A549 (cell line): ENCODE data around the gene SLC11A1. TPM values are rescaled to one million over a fixed set of nuclear protein-coding genes. Genes with fewer than 3 reads are reported as not detected.

Experiments used
- ATAC-seq, 2 experiments: fragments of 200-7000 bp in 1 of 2; fragments of >200 bp in 1 of 2; cut with Nextera tagmentation in 1 of 2; cut with Tn5 transposase in 1 of 2; 3 replicates each; pipeline versions ENCODE4 v1.8.0 to v1.9.1; 2018 to 2020; ENCODE audit warnings: mild to moderate bottlenecking in 1 of 2, moderate library complexity in 1 of 2
- CTCF ChIA-PET: fragments of 300-600 bp; sonication (Branson Sonifier 250); formaldehyde crosslinking; extraction: SDS; loops from one replicate; lab custom pipeline; 2021; ENCODE audit warnings: antibody characterized with exemption, inconsistent platforms; lab: Yijun Ruan, JAX
- POLR2A ChIA-PET: fragments of 350-600 bp; formaldehyde crosslinking; extraction: SDS; loops from one replicate; lab custom pipeline; 2021; ENCODE audit warnings: antibody characterized with exemption, inconsistent platforms; lab: Yijun Ruan, JAX
- DNase-seq, 2 experiments: peaks; one replicate each; pipeline versions ENCODE4 v3.0.0 to v3.0.0-alpha.2; 2011 to 2016; ENCODE audit warnings: low read depth in 1 of 2, low spot score in 1 of 2
- FAIRE-seq: peaks from 2 replicates; lab custom pipeline; 2011; peaks lifted over from hg19 to GRCh38; lab: Jason Lieb, UNC
- H3K27ac ChIP-seq, 2 experiments: fragments of >200 bp; sonication (Bioruptor Twin); formaldehyde crosslinking; 3 replicates each; pipeline ENCODE4 v1.5.1; 2016 to 2017
- H3K4me1 ChIP-seq: fragments of >200 bp; sonication (Bioruptor Twin); formaldehyde crosslinking; 3 replicates; pipeline ENCODE4 v1.6.1; 2016
- H3K4me2 ChIP-seq: fragments of >200 bp; sonication (Bioruptor Twin); formaldehyde crosslinking; 3 replicates; pipeline ENCODE4 v1.6.1; 2016
- H3K4me3 ChIP-seq: fragments of >200 bp; sonication (Bioruptor Twin); formaldehyde crosslinking; 3 replicates; pipeline ENCODE4 v1.5.1; 2016
- H3K9me3 ChIP-seq: fragments of >200 bp; sonication (Bioruptor Twin); formaldehyde crosslinking; 3 replicates; pipeline ENCODE4 v1.6.1; 2016
- E2F6 ChIP-seq: IDR thresholded peaks from 2 replicates; pipeline ENCODE4 v1.6.1; 2012; ENCODE audit warnings: low read depth, borderline replicate concordance
- FOSL2 ChIP-seq, 2 experiments: fragments of 450-650 bp in 1 of 2; fragments of >200 bp in 1 of 2; sonication (Bioruptor Twin) in 1 of 2; formaldehyde crosslinking; IDR thresholded peaks; 2 replicates each; pipeline versions ENCODE4 v1.5.0 to v1.6.1; 2016 to 2020; ENCODE audit warnings: mild to moderate bottlenecking in 1 of 2, moderate library complexity in 1 of 2
- HDAC2 ChIP-seq: fragments of 200-600 bp; sonication (generic); IDR thresholded peaks from 2 replicates; pipeline ENCODE4 v1.6.1; 2016
- JUN ChIP-seq, 2 experiments: fragments of >200 bp; sonication (Bioruptor Twin); formaldehyde crosslinking; IDR thresholded peaks; 2 replicates in 1 of 2; 3 replicates in 1 of 2; pipeline ENCODE4 v1.6.1; 2016 to 2017
- JUNB ChIP-seq: fragments of >200 bp; sonication (Bioruptor Twin); formaldehyde crosslinking; IDR thresholded peaks from 2 replicates; pipeline ENCODE4 v1.6.1; 2016
- MAFK ChIP-seq: fragments of 450-650 bp; IDR thresholded peaks from 2 replicates; pipeline ENCODE4 v1.6.1; 2014; ENCODE audit not compliant: partially characterized antibody
- PHF8 ChIP-seq: fragments of 200-600 bp; sonication (generic); IDR thresholded peaks from 2 replicates; pipeline ENCODE4 v1.6.1; 2016; ENCODE audit warnings: low read depth, mild to moderate bottlenecking, antibody characterized with exemption, moderate library complexity, borderline replicate concordance
- POLR2A ChIP-seq: IDR thresholded peaks from 2 replicates; pipeline ENCODE4 v1.6.1; 2012; ENCODE audit warnings: mild to moderate bottlenecking, low read length
- RAD21 ChIP-seq, 2 experiments: fragments of >200 bp in 1 of 2; sonication (Bioruptor Twin) in 1 of 2; formaldehyde crosslinking in 1 of 2; IDR thresholded peaks in 1 of 2; conservative IDR thresholded peaks in 1 of 2; 2 replicates in 1 of 2; 3 replicates in 1 of 2; pipeline ENCODE4 v1.6.1; 2012 to 2018; ENCODE audit warnings: inconsistent platforms in 1 of 2
- RCOR1 ChIP-seq: fragments of 150-350 bp; IDR thresholded peaks from 2 replicates; pipeline ENCODE4 v1.6.1; 2014; ENCODE audit warnings: antibody characterized with exemption, low read length, low read depth
- RFX5 ChIP-seq: fragments of 450-650 bp; IDR thresholded peaks from 2 replicates; pipeline ENCODE4 v1.7.1; 2014; ENCODE audit warnings: antibody characterized with exemption, mild to moderate bottlenecking, moderate library complexity
- RNF2 ChIP-seq: fragments of 200-600 bp; sonication (generic); IDR thresholded peaks from 2 replicates; pipeline ENCODE4 v1.6.1; 2016; ENCODE audit warnings: low read depth, mild to moderate bottlenecking, antibody characterized with exemption, moderate library complexity, borderline replicate concordance
- SMC3 ChIP-seq: fragments of >200 bp; sonication (Bioruptor Twin); formaldehyde crosslinking; IDR thresholded peaks from 3 replicates; pipeline ENCODE4 v1.6.1; 2018; ENCODE audit warnings: inconsistent platforms
- SREBF2 ChIP-seq: fragments of 450-650 bp; IDR thresholded peaks from 2 replicates; pipeline ENCODE4 v1.6.1; 2014; ENCODE audit warnings: mild to moderate bottlenecking, moderate library complexity
- TFCP2L1 ChIP-seq: fragments of 250-450 bp; sonication (Bioruptor Pico); IDR thresholded peaks from 2 replicates; pipeline ENCODE4 v1.5.0; 2021; ENCODE audit warnings: mild to moderate bottlenecking
- USF2 ChIP-seq: fragments of 450-650 bp; IDR thresholded peaks from 2 replicates; pipeline ENCODE4 v1.6.1; 2014; ENCODE audit warnings: antibody characterized with exemption
- ZSCAN20 ChIP-seq: fragments of 250-450 bp; sonication (Bioruptor Pico); IDR thresholded peaks from 2 replicates; pipeline ENCODE4 v1.8.0; 2022; ENCODE audit warnings: mild to moderate bottlenecking, moderate library complexity
- WGBS: methylation state at CpG from one replicate; pipeline ENCODE4 v1.1.6; 2017; ENCODE audit errors: missing lambda C conversion rate; 5-methylcytosine and 5-hydroxymethylcytosine counted together
- polyA plus RNA-seq, 4 experiments: library from polyadenylated mRNA; depleted of rRNA in 3 of 4; stranded (reverse); fragments of >200 nt; fragmentation: RNase III in 1 of 4; extraction: RNeasy Plus Mini Kit Qiagen cat#74134 plus additional on column Dnase treatment in 1 of 4; gene quantifications; 2 replicates in 3 of 4; 3 replicates in 1 of 4; pipeline ENCODE4 v1.2.3, GENCODE V29; 2011 to 2017
- TF ChIP-seq, protein P1 (sequence below): fragments of 200-600 bp; sonication (generic); IDR thresholded peaks from 2 replicates; pipeline ENCODE4 v1.6.1; 2016; ENCODE audit warnings: antibody characterized with exemption, mild to moderate bottlenecking, moderate library complexity
- TF ChIP-seq, protein P2 (sequence below): fragments of >200 bp; sonication (Bioruptor Twin); formaldehyde crosslinking; IDR thresholded peaks from 3 replicates; pipeline ENCODE4 v1.5.1; 2016
- TF ChIP-seq, protein P3 (sequence below): IDR thresholded peaks from 2 replicates; pipeline ENCODE4 v1.6.1; 2012

SLC11A1 gene
- polyA plus RNA-seq, 2 of the 4 experiments (the other 2 are of a cell fraction) = 0.18 to 0.52 TPM

GRCh38 chr2:218386505-218387368, 4.7 kb downstream of the SLC11A1 start:
- Histone ChIP-seq H3K4me1 (peaks cover 17% of the 10 kb centered on the region), H3K9me3 (no peaks in the 10 kb centered on the region), H3K4me3 (peak overlapping the region; percentile 48), H3K4me2 (peak overlapping the region; percentile 90), H3K27ac (peak overlapping the region; percentile 80 to 89)
- DNase-seq (no peak), FAIRE-seq (no peak), ATAC-seq (peak; percentile 7 to 62; a peak in 2 of 6 replicates)
- POLR2A ChIA-PET = interaction anchor here (0.8 to 1.0 kb wide), 2 partner anchors 9 to 63 kb away, joined by 3 to 4 read pairs; no protein-coding TSS in a partner anchor
- CTCF ChIA-PET = interaction anchor here (0.6 to 2.9 kb wide), 6 partner anchors 8 to 229 kb away, joined by 3 to 12 read pairs (median 6); partner anchors contain the start of gene CATIP
- 77% methylated on average over 23 of the region's 23 CpGs for WGBS
- TF ChIP-seq TFCP2L1 (CRISPR knock-in tag) (no peak), SMC3 (no peak), ZSCAN20 (CRISPR knock-in tag) (no peak), JUNB (no peak), RAD21 (conservative IDR thresholded peaks at IDR 0.05 in 1 of 2, IDR thresholded peaks at IDR 0.05 in 1 of 2) (no peak), RCOR1 (no peak), RFX5 (no peak)
- TF ChIP-seq, protein P1, sequence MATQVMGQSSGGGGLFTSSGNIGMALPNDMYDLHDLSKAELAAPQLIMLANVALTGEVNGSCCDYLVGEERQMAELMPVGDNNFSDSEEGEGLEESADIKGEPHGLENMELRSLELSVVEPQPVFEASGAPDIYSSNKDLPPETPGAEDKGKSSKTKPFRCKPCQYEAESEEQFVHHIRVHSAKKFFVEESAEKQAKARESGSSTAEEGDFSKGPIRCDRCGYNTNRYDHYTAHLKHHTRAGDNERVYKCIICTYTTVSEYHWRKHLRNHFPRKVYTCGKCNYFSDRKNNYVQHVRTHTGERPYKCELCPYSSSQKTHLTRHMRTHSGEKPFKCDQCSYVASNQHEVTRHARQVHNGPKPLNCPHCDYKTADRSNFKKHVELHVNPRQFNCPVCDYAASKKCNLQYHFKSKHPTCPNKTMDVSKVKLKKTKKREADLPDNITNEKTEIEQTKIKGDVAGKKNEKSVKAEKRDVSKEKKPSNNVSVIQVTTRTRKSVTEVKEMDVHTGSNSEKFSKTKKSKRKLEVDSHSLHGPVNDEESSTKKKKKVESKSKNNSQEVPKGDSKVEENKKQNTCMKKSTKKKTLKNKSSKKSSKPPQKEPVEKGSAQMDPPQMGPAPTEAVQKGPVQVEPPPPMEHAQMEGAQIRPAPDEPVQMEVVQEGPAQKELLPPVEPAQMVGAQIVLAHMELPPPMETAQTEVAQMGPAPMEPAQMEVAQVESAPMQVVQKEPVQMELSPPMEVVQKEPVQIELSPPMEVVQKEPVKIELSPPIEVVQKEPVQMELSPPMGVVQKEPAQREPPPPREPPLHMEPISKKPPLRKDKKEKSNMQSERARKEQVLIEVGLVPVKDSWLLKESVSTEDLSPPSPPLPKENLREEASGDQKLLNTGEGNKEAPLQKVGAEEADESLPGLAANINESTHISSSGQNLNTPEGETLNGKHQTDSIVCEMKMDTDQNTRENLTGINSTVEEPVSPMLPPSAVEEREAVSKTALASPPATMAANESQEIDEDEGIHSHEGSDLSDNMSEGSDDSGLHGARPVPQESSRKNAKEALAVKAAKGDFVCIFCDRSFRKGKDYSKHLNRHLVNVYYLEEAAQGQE = peak; percentile 30; the same call in 1 of the 2 replicates
- TF ChIP-seq, protein P2, sequence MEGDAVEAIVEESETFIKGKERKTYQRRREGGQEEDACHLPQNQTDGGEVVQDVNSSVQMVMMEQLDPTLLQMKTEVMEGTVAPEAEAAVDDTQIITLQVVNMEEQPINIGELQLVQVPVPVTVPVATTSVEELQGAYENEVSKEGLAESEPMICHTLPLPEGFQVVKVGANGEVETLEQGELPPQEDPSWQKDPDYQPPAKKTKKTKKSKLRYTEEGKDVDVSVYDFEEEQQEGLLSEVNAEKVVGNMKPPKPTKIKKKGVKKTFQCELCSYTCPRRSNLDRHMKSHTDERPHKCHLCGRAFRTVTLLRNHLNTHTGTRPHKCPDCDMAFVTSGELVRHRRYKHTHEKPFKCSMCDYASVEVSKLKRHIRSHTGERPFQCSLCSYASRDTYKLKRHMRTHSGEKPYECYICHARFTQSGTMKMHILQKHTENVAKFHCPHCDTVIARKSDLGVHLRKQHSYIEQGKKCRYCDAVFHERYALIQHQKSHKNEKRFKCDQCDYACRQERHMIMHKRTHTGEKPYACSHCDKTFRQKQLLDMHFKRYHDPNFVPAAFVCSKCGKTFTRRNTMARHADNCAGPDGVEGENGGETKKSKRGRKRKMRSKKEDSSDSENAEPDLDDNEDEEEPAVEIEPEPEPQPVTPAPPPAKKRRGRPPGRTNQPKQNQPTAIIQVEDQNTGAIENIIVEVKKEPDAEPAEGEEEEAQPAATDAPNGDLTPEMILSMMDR = no peak

- Histone ChIP-seq H3K9me3 (no peaks in the 10 kb centered on the region), H3K27ac (peak overlapping the region; percentile 80 to 89), H3K4me1 (peaks cover 17% of the 10 kb centered on the region), H3K4me2 (peak overlapping the region; percentile 90), H3K4me3 (peak overlapping the region; percentile 48)
- ChIA-PET CTCF (interaction anchor here (0.6 to 2.9 kb wide), 5 partner anchors 9 to 230 kb away, joined by 3 to 12 read pairs (median 3); no protein-coding TSS in a partner anchor), POLR2A (interaction anchor here (0.8 to 1.0 kb wide), 2 partner anchors 8 to 64 kb away, joined by 3 to 4 read pairs; no protein-coding TSS in a partner anchor)
- ATAC-seq (peak; percentile 95 to 96), FAIRE-seq (no peak), DNase-seq (peak; percentile 74 to 82)
- 13% methylated on average over 37 of the region's 38 CpGs for WGBS
- TF ChIP-seq MAFK (no peak), JUN (IDR thresholded peaks at IDR 0.05) (peak; percentile 58 to 63; a peak in 3 of 5 replicates), RFX5 (no peak), HDAC2 (no peak), USF2 (peak; percentile 20; the same call in 1 of the 2 replicates), JUNB (no peak), E2F6 (peak; percentile 61; the same call in 1 of the 2 replicates), SREBF2 (no peak), FOSL2 (IDR thresholded peaks at IDR 0.05) (no peak), FOSL2 (CRISPR knock-in tag; IDR thresholded peaks at IDR 0.05) (no peak), POLR2A (peak; percentile 51), RNF2 (no peak), PHF8 (no peak)
- TF ChIP-seq, protein P3, sequence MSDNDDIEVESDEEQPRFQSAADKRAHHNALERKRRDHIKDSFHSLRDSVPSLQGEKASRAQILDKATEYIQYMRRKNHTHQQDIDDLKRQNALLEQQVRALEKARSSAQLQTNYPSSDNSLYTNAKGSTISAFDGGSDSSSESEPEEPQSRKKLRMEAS = peak; percentile 85
- TF ChIP-seq, protein P1 = no peak
These were observed 5.5 kb downstream of the SLC11A1 start for GRCh38 chr2:218387369-218388194.
